ENCODE results near the gene MROH8. TPM values are rescaled to one million over a fixed set of nuclear protein-coding genes. Genes with fewer than 3 reads are reported as not detected.

Gene MROH8
- total RNA-seq, 1 experiment from 2014 or later, result 1.8 TPM

GRCh38 chr20:37218976-37219375, 39.6 kb upstream of the MROH8 start:
- no TSS peak for BruUV-seq (replicated peaks)
- Histone ChIP-seq H3K4me1 (ENCODE audit: control insufficient read depth, insufficient read depth, low read length) (no peaks in the 10 kb centered on the region), H3K27me3 (ENCODE audit: control insufficient read depth, insufficient read depth, low read length) (no peaks in the 10 kb centered on the region), H3K27ac (ENCODE audit: low read length) (no peak overlapping the region), H3K9me3 (ENCODE audit: control insufficient read depth, insufficient read depth, low read depth, low read length) (no peaks in the 10 kb centered on the region), H3K36me3 (ENCODE audit: control insufficient read depth, insufficient read depth, low read length) (peaks cover 26% of the 10 kb centered on the region), H3K4me3 (ENCODE audit: low read depth in 2 of 2, low read length in 2 of 2) (no peak overlapping the region)
- DNase-seq (ENCODE audit: low read depth, low spot score) (no peak), ATAC-seq (no peak)
- ChIA-PET POLR2A (no interaction called here), CTCF (no interaction called here)
- in situ Hi-C loops (cut with HindIII; ENCODE audit: low pct_unique_long_range_greater_than_20kb, low sequenced_read_pairs), result no loop called here
- intact Hi-C loops (cut with micrococcal nuclease; ENCODE audit: unreplicated experiment), result no loop called here
- TF ChIP-seq SIN3A (IDR thresholded peaks at IDR 0.05; ENCODE audit: borderline replicate concordance, insufficient read depth, low read depth, low read length) (no peak), POLR2AphosphoS5 (IDR thresholded peaks at IDR 0.05; ENCODE audit: low read depth, low read length) (no peak), CTCF (IDR thresholded peaks at IDR 0.05) (no peak), TCF7L2 (IDR thresholded peaks at IDR 0.05; ENCODE audit: low read depth, low read length) (no peak), REST (IDR thresholded peaks at IDR 0.05; ENCODE audit: insufficient read depth in 1 of 2, low read depth in 2 of 2, low read length in 1 of 2) (no peak)

GRCh38 chr20:37218441-37218840, 39.1 kb upstream of the MROH8 start:
- in situ Hi-C loops (cut with HindIII; ENCODE audit: low pct_unique_long_range_greater_than_20kb, low sequenced_read_pairs), result no loop called here
- POLR2A ChIA-PET, result no interaction called here
- DNase-seq (ENCODE audit: low read depth, low spot score) (no peak), ATAC-seq (no peak)
- intact Hi-C loops (cut with micrococcal nuclease; ENCODE audit: unreplicated experiment), result no loop called here
- CTCF ChIA-PET, result no interaction called here
- no peaks in the 10 kb centered on the region for H3K9me3 ChIP-seq (ENCODE audit: control insufficient read depth, insufficient read depth, low read depth, low read length)
- H3K36me3 ChIP-seq (ENCODE audit: control insufficient read depth, insufficient read depth, low read length), result peaks cover 23% of the 10 kb centered on the region; the same call in 1 of the 2 replicates
- H3K27ac ChIP-seq (ENCODE audit: low read length), result no peak overlapping the region
- H3K4me1 ChIP-seq (ENCODE audit: control insufficient read depth, insufficient read depth, low read length), result no peaks in the 10 kb centered on the region
- H3K27me3 ChIP-seq (ENCODE audit: control insufficient read depth, insufficient read depth, low read length), result no peaks in the 10 kb centered on the region
- H3K4me3 ChIP-seq (ENCODE audit: low read depth in 2 of 2, low read length in 2 of 2), result no peak overlapping the region
- BruUV-seq (replicated peaks), result no TSS peak
- TF ChIP-seq POLR2AphosphoS5 (IDR thresholded peaks at IDR 0.05; ENCODE audit: low read depth, low read length), result no peak
- no peak for TF ChIP-seq REST (IDR thresholded peaks at IDR 0.05; ENCODE audit: insufficient read depth in 1 of 2, low read depth in 2 of 2, low read length in 1 of 2)
- no peak for TF ChIP-seq CTCF (IDR thresholded peaks at IDR 0.05)
- no peak for TF ChIP-seq TCF7L2 (IDR thresholded peaks at IDR 0.05; ENCODE audit: low read depth, low read length)
- TF ChIP-seq SIN3A (IDR thresholded peaks at IDR 0.05; ENCODE audit: borderline replicate concordance, insufficient read depth, low read depth, low read length), result no peak

Measured in Panc1 (cell line).